ENCODE measurements around the gene USP49.

The USP49 gene

GRCh38 chr6:41929924-41930323, 34.7 kb upstream of the USP49 start:
- no peak for DNase-seq (ENCODE audit: low spot score)

DNA sequence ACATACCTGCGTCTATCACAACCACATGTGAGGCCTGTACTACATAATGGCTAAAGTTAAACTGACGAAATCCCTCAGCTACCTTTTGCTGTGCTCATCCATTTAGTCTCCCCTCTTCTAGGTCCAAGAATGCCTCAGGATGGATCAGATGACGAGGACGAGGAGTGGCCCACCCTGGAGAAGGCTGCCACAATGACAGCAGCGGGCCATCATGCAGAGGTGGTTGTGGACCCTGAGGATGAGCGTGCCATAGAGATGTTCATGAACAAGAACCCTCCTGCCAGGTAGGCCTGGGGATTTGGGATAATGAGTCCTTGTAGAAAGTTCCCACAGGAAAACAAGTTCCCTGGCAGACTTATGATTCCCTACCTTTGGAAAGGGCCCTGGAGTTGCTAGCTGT, 32.1 kb upstream of the USP49 start:
- no peak for DNase-seq (ENCODE audit: low spot score)

- no peak for DNase-seq (ENCODE audit: low spot score)
Measured at GRCh38 chr6:41922154-41922553, 27.0 kb upstream of the USP49 start.

DNA sequence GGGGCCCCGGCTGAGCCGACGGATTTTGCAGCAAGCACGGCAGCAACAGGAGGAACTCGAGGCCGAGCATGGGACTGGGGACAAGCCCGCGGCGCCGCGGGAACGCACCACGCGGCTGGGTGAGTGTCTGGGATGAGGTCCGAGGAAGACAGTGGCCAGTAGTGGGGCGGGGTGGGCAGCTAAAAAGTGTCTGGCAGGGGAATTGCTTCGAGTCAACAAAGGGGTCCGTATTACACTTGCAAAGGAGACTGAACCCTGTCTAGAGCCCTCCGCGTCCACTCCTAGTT, 26.5 kb upstream of the USP49 start:
- no peak for DNase-seq (ENCODE audit: low spot score)

DNA sequence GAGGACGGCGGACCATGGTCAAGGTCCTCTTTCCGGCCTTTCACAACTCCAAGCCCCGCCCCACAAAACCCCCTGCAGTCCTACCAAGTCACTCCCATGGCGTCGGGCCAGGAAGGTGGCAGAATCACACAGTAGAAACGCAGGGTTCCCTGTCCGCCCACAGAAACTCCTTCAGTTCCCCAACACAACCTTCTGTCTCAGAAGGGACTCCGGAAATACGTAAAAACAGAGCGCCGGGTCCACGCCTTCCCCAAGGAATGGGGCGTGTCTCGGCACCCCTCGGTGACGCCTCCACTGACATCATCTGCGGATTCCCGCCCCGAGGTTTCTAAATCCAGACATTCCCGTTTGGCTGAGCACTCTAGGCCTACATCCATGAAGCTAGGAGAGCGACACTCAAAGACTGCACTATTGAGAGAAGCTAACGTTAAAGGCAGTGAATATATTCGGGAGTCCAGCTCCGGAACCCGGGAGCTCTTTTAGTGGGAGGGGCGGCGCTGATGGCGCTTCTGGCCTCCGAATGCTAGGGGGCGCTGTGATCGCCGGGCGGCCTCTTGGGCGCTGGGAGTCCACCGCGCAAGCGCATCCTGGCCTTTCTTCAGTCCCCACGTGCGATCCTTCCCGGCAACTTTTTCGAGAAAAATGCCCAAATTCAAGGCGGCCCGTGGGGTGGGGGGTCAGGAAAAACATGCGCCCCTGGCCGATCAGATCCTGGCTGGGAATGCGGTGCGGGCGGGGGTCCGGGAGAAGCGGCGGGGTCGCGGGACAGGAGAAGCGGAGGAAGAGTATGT, 25.9 kb upstream of the USP49 start, which contains the start of the genes BYSL and MED20:
Gene BYSL (plus strand): TSS at position 579 of the 791 bp plus-strand sequence. CDS start 64 bp downstream, at position 643.
Gene MED20 (minus strand): TSS at position 219 of the 791 bp plus-strand sequence. CDS start 121 bp downstream, at position 98.
- peak; percentile 96 for DNase-seq (ENCODE audit: low spot score)

DNA sequence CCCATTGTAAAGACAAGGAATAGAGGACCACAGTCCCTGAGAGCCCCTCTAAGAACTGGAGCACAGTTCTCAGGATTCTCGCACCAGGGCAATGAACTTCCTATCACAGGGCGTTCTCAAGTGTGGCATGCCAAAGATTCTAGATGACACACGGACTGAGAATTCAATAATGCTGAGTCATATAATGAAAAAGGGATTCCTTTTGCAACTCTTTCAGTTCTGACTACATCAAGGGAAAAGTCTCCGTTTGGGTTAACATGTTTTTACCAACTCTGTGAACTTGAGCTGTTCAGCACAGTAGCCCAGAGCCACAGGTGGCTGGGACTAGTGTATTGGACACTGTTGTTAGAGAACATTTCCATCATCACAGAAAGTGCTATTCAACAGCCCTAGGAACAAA, 22.4 kb upstream of the USP49 start:
- peak; percentile 64 for DNase-seq (ENCODE audit: low spot score)

- DNase-seq (ENCODE audit: low spot score): no peak
Measured at GRCh38 chr6:41914869-41915530, 19.8 kb upstream of the USP49 start.

- DNase-seq (ENCODE audit: low spot score): no peak
Measured at GRCh38 chr6:41914343-41914742, 19.2 kb upstream of the USP49 start.

GRCh38 chr6:41909727-41910126, 14.6 kb upstream of the USP49 start:
- DNase-seq (ENCODE audit: low spot score): no peak

GRCh38 chr6:41901882-41902519, 6.8 kb upstream of the USP49 start:
- no peak for DNase-seq (ENCODE audit: low spot score)

DNA sequence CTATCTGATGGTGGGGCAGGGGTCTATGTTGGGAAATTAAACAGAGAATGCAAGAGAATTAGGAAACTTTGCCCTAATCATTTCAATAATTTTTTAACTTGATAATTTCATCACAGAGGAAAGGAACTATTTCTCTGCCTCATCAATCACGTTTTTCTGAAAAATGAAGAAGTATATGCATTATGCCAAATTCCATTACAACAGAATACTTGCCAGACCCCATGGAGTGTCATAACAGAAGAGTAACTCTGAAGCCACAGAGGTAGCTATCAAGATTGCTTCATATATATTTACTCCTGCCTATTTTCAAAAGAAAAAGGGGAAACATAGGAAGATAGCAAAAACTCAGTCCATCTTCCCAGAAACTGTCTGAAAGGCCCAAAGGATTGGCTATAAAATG, 5.7 kb upstream of the USP49 start:
- DNase-seq (ENCODE audit: low spot score): no peak

GRCh38 chr6:41896281-41896680, 1.1 kb upstream of the USP49 start:
- DNase-seq (ENCODE audit: low spot score): no peak

DNA sequence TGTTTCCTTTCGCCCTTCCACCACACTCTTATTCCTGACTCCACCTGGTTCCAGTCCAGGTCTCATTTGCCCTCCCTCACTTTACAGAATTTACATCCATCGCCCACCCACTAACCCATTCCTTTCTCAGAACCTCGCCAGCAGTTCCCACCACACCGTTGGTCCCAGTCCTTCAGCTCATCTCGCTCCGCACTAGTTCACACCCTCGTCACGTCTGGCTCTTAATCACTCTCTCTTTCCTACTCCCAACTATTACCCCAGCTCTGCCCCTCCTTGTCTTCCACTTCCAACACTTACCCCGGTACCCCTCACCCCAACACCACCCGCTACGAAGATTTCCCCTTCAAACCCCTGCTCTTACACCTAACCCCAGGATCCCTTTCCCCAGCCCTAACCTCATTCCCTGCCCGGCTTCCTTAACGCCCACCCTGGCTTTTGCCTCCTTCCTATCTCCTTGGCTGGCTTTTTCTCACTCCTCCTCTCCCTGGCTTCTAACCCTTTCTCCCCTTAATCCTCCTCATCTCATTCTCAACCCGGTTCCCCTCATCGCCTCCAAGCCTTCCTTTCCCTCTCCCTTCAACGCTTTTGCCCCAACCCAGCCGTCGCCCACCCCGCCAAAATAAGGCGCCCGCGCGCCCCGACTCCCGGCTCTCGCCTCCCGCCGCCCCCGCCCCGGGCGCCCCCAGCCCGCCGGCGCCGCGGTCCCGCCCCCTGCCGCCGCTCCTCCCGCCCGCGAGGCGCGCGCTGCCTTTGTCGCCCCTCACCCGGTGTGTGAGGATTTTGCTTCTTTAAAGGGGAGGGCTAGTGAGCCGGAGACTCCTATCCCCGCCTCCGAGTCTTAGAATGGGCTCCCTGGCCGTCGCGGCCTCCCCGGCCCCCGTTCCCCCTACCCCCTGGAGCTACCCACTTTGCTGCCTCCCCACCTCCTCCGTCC, 542 bp downstream of the USP49 start:
- no peak for DNase-seq (ENCODE audit: low spot score)

DNA sequence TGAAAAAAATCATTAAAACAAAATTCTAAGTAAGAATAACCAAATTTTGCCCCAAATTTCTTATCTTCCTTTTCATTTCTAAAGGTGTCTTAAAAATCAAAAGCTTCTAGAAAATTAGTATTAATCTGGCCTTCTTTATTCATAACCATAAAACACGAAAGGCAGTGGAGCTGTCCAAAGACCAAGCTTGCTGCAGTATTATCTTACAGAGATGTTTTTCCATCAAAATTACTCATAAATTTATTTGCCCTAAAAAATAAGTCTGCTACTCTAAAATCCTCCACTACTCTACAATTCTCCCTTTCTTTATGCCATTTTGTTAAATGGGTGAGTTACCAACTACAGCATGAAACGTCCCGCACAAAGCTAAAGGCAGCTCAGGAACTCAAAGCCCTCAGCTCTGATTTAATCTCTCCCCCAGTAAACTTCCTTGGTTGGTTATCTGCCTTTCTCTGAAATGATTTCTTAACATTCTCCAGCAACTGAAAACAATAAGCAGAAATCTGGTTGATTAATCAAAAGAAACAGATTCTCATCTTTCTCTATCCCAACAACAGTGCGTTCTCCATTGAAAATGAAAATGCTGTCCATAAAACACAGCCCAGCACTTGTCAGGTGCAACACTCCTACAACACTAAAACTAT, 2.1 kb downstream of the USP49 start:
- DNase-seq (ENCODE audit: low spot score): no peak

- DNase-seq (ENCODE audit: low spot score): no peak
Measured at GRCh38 chr6:41887331-41887751, 7.8 kb downstream of the USP49 start.

DNA sequence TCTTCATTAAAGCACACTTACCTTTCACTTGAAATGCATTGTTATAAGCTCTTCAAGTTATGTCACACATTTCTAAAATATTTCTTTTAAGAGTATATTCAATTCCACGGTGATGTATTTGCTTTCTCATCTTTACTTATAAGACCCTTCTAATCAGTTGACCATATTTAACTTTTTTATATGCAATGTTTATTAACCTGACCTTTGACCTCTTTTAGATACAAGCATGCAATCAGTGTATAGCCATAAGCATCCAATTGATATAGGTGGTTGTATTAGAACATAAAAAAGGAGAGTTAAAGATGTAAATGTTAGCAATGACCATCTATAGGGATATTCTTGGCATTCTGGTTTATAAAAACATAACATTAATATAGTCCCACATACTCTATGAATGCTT, 9.2 kb downstream of the USP49 start:
- DNase-seq (ENCODE audit: low spot score): no peak

- no peak for DNase-seq (ENCODE audit: low spot score)
Measured at GRCh38 chr6:41884957-41885356, 10.2 kb downstream of the USP49 start.

DNA sequence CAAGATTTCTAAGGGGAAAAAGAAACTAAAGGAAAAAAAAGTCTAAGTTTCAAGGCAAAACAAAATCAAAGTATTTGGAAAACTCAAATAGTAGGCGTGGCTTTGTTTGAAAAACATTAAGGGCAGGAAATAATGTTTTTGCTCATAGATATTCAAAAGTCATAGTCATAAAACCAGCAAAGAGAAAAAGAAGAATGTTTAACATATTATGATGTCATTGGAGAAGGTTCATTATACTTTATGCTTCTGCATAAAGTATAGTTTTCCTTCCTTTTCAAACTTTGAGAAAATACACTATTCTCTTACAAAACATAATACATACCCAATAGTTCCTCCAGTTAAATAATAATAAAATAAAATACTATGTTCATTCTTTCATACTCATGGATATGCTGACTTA, 13.7 kb downstream of the USP49 start:
- no peak for DNase-seq (ENCODE audit: low spot score)

DNA sequence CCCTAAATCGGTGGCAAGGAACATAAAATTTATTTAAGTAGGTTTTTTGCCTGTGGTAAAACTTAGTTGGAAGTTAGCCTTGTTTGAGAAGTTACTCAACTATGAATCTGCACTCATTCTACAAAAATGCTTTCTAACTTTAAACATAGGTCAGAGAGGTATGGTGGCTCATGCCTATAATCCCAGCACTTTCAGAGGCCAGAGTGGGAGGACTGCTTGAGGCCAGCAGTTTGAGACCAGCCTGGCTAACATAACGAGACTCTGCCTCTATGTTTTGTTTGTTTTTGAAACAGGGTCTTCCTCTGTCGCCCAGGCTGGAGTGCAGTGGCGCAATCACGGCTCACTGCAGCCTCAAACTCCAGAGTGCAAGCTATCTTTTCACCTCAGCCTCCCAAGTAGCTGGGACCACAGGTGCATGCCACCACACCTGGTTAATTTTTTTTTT, 16.2 kb downstream of the USP49 start:
- DNase-seq (ENCODE audit: low spot score): no peak

- DNase-seq (ENCODE audit: low spot score): no peak
Measured at GRCh38 chr6:41878246-41878645, 16.9 kb downstream of the USP49 start.

DNA sequence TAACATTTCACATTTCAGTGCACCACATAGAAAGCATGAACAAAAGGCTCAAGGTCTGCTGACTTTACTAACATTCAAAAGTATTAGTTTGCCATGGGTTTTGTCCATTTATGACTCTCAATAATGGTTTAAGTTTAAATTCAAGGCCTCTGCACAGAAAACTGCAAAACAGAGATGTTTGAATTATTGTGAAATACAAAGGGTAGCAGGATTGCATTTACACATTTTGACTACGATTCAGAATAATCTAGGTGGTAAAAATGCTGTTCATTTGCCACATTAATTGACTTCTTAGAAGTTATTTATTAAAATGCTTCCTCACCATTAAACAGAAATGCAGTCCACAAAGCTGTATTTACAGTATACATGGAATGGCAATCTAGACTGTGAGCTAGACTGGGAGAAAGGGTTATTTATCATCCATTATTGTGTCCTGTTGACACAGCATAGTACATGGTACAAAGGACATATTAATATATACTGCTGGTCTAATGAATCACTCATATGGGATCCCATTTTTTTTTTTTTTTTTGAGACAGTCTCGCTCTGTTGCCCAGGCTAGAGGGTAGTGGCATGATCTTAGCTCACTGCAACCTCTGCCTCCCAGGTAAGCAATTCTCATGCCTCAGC, 18.0 kb downstream of the USP49 start:
- no peak for DNase-seq (ENCODE audit: low spot score)
